Uterus (tissue), 4 donors: ENCODE data around the gene DYNC1LI1. TPM values are rescaled to one million over a fixed set of nuclear protein-coding genes. Genes with fewer than 3 reads are reported as not detected.
A peak's percentile ranks its signal among the peaks of the same experiment; 100 is the strongest.
"Not testable (repeated sequence)": the region's sequence is repeated elsewhere in the genome, so short reads cannot be mapped to it uniquely, and the experiment has no call there.

Experiments
- DNase-seq, 2 donors: peaks; one replicate each; pipeline ENCODE4 v3.0.0-alpha.2; 2019 to 2020
- H3K27ac ChIP-seq, 2 donors: fragments of 200-600 bp; sonication (generic); 1 replicate in 1 of 2; 2 replicates in 1 of 2; pipeline ENCODE4 v1.5.1; 2016 to 2018
- H3K27me3 ChIP-seq, 2 donors: fragments of 200-600 bp; sonication (generic); one replicate each; pipeline ENCODE4 v1.5.1; 2018 to 2019; ENCODE audit warnings: control low read depth in 1 of 2
- H3K36me3 ChIP-seq, 2 donors: fragments of 200-600 bp; sonication (generic); one replicate each; pipeline ENCODE4 v1.5.1; 2019; ENCODE audit warnings: control low read depth in 1 of 2
- H3K4me1 ChIP-seq, 2 donors: fragments of 200-600 bp; sonication (generic); one replicate each; pipeline ENCODE4 v1.5.1; 2018 to 2019; ENCODE audit warnings: control low read depth in 1 of 2
- H3K4me3 ChIP-seq, 2 donors: fragments of 200-600 bp; sonication (generic); 1 replicate in 1 of 2; 2 replicates in 1 of 2; pipeline ENCODE4 v1.5.1; 2018 to 2019; ENCODE audit warnings: mild to moderate bottlenecking in 1 of 2
- H3K9me3 ChIP-seq, 2 donors: fragments of 200-600 bp; sonication (generic); one replicate each; pipeline ENCODE4 v1.5.1; 2019; ENCODE audit warnings: control low read depth in 1 of 2
- POLR2A ChIP-seq, 2 donors: fragments of 450-650 bp; IDR thresholded peaks; one replicate each; pipeline ENCODE4 v1.6.1; 2016; ENCODE audit warnings: antibody characterized with exemption in 2 of 2, mild to moderate bottlenecking in 1 of 2, moderate library complexity in 1 of 2
- intact Hi-C: fragments of 100-400 bp; cut with DNase I; formaldehyde crosslinking; loops from one replicate; pipeline ENCODE4 v1.15.1; 2023; ENCODE audit warnings: low total_unique reads
- total RNA-seq, 4 donors: library from RNA; depleted of rRNA in 3 of 4; stranded (reverse); fragments of >200 nt in 3 of 4; gene quantifications; one replicate each; pipeline versions ENCODE4 v1.1.0 to v1.2.4, GENCODE V29; 2014 to 2023
- TF ChIP-seq, protein P1 (sequence below), 4 experiments: fragments of 200-600 bp in 2 of 4; fragments of 450-650 bp in 2 of 4; sonication (generic) in 2 of 4; IDR thresholded peaks; one replicate each; pipeline ENCODE4 v1.5.1; 2016 to 2019; ENCODE audit warnings: antibody characterized with exemption in 4 of 4, mild to moderate bottlenecking in 2 of 4, moderate library complexity in 1 of 4
- donor health status: DM: yes; HTN: yes; CAD: no.

DYNC1LI1 gene
- total RNA-seq, 4 donors from 2014 or later = 9.5 to 65.9 (median 41.0) TPM

DNA sequence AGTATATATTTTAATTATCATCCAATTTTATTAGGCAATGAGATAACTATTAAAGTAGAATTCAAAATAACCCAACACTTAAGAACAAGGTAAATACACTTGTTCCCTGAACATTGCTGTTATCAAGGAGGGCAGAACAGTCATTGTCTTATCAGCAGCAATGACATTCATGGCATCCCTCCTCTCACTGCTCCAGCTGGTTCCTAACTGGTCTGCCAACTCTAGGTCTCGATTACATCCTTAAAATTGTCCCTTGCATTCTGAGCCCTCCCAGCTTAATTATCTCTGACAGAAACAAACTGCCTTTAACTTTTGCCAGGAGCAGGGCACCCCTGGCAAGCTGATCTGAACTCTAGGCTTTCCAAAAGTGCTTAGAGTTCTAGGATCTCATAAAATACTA is 14.0 kb upstream of the DYNC1LI1 start:
- H3K36me3 ChIP-seq = no peaks in the 10 kb centered on the region
- no peak for DNase-seq
- no peak overlapping the region for H3K4me3 ChIP-seq
- H3K27me3 ChIP-seq = no peaks in the 10 kb centered on the region
- no peaks in the 10 kb centered on the region for H3K4me1 ChIP-seq
- no peaks in the 10 kb centered on the region for H3K9me3 ChIP-seq
- TF ChIP-seq POLR2A (IDR thresholded peaks at IDR 0.05) = no peak
- TF ChIP-seq, protein P1, sequence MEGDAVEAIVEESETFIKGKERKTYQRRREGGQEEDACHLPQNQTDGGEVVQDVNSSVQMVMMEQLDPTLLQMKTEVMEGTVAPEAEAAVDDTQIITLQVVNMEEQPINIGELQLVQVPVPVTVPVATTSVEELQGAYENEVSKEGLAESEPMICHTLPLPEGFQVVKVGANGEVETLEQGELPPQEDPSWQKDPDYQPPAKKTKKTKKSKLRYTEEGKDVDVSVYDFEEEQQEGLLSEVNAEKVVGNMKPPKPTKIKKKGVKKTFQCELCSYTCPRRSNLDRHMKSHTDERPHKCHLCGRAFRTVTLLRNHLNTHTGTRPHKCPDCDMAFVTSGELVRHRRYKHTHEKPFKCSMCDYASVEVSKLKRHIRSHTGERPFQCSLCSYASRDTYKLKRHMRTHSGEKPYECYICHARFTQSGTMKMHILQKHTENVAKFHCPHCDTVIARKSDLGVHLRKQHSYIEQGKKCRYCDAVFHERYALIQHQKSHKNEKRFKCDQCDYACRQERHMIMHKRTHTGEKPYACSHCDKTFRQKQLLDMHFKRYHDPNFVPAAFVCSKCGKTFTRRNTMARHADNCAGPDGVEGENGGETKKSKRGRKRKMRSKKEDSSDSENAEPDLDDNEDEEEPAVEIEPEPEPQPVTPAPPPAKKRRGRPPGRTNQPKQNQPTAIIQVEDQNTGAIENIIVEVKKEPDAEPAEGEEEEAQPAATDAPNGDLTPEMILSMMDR (IDR thresholded peaks at IDR 0.05) = no peak
- no peak overlapping the region for H3K27ac ChIP-seq
- intact Hi-C loops = no loop called here

DNA sequence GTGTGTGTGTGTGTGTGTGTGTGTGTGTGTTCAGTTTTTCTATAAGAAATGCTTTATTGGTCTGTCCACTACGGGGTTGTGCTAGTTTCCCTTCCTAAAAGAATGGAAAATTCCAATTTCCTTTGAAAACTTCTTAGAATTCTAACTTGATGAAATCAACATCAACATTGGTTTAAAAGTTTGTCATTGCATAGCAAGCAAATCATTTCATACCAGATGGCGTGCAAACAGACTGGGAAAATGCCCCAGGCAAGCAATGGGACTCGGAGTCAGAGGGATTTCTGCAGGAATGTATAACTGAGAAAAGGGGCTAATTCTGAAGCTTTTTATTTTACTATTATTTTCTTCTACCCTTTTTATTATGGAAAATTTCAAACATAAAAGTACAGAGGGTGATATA is 13.1 kb upstream of the DYNC1LI1 start:
- no peak for DNase-seq
- TF ChIP-seq, protein P1 (IDR thresholded peaks at IDR 0.05) = no peak
- no peak for TF ChIP-seq POLR2A (IDR thresholded peaks at IDR 0.05)
- H3K27me3 ChIP-seq = no peaks in the 10 kb centered on the region
- no peak overlapping the region for H3K4me3 ChIP-seq
- no peaks in the 10 kb centered on the region for H3K4me1 ChIP-seq
- no peak overlapping the region for H3K27ac ChIP-seq
- H3K36me3 ChIP-seq = no peaks in the 10 kb centered on the region
- intact Hi-C loops = no loop called here
- H3K9me3 ChIP-seq = no peaks in the 10 kb centered on the region

DNA sequence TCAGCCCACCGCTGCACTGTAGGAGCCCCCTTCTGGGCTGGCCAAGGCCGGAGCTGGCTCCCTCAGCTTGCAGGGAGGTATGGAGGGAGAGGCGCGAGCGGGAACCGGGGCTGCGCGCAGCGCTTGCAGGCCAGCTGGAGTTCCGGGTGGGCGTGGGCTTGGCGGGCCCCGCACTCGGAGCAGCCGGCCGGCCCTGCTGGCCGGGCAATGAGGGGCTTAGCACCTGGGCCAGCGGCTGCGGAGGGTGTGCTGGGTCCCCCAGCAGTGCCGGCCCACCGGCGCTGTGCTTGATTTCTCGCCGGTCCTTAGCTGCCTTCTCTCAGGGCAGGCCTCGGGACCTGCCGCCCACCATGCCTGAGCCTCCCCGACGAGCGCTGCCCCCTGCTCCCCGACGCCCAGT is 8.0 kb upstream of the DYNC1LI1 start:
- DNase-seq, H3K4me3 ChIP-seq, H3K9me3 ChIP-seq, intact Hi-C loops, H3K4me1 ChIP-seq, H3K27me3 ChIP-seq, H3K27ac ChIP-seq, H3K36me3 ChIP-seq: not testable (repeated sequence)

DNA sequence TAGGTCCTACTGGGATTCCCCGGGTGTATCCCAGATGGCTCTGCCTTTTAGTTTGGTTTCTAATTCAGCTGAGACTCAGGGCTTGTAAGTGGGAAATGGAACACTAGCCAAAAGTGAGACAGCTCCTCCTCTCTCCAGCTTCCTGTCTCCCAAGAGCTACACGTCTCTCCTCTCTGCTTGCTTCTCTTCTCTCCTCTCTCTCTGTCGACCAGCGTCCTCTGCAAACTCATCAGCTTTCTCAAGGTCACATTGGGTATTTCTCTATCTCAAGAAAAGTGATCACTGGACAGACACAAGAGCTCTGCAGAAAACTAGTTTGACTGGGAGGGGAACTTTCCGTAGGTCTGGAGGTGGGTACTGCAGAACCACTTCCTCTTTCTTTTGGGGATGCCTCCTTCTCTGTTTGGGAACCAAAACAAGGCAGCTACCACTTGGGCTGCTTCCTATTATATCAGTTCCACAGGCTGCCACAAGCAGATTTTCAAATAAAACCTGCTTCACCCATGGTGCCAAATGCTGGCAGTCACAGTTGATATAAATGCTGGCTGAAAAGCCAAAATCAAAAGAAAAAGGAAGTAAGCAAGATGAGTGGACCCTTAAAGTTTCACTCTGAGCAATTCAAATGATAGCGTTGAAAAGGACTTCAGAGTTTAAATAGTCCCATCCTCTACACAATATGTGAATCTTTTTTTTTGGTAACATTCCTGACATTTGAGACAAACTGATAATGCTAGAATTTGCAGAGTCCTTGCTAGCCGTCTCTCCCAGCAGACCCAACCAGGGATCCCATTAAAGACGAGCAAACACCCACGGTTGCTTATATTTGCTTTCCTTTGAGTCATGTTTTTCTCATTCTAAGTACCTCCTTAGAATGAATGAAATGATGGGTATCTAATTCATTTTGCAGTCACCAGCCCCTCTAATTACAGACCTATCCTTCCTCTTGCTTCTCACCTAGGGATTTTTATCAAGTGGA is 7.2 kb upstream of the DYNC1LI1 start:
- no peak overlapping the region for H3K4me3 ChIP-seq
- DNase-seq = no peak
- TF ChIP-seq, protein P1 (IDR thresholded peaks at IDR 0.05) = no peak
- no peak for TF ChIP-seq POLR2A (IDR thresholded peaks at IDR 0.05)
- H3K9me3 ChIP-seq = no peaks in the 10 kb centered on the region
- no peaks in the 10 kb centered on the region for H3K36me3 ChIP-seq
- no peaks in the 10 kb centered on the region for H3K4me1 ChIP-seq
- peak overlapping the region in 1 of 2 donors; percentile 41 for H3K27ac ChIP-seq
- intact Hi-C loops = no loop called here
- no peaks in the 10 kb centered on the region for H3K27me3 ChIP-seq

DNA sequence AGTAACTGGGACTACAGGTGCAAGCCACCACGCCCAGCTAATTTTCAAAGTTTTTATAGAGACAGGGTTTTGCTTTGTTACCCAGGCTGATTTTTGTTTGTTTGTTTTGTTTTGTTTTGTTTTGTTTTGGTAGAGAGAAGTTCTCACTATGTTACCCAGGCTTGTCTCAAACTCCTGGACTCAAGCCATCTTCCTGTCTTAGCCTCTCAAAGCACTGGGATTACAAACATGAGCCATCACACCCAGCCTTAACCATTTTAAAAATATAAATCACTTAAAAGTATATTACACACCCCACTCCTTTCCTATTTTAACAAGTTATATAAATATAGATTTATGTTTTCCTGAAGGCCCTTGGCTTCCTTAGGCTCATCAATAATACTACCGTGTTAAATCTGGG is 6.5 kb upstream of the DYNC1LI1 start:
- H3K9me3 ChIP-seq = no peaks in the 10 kb centered on the region
- no peaks in the 10 kb centered on the region for H3K36me3 ChIP-seq
- H3K4me3 ChIP-seq = no peak overlapping the region
- H3K4me1 ChIP-seq = no peaks in the 10 kb centered on the region
- H3K27ac ChIP-seq = peak overlapping the region in 1 of 2 donors; percentile 41
- no peak for TF ChIP-seq POLR2A (IDR thresholded peaks at IDR 0.05)
- TF ChIP-seq, protein P1 (IDR thresholded peaks at IDR 0.05) = no peak
- DNase-seq = no peak
- intact Hi-C loops = no loop called here
- H3K27me3 ChIP-seq = no peaks in the 10 kb centered on the region
